ENCODE results near the gene ANXA11. TPM values are rescaled to one million over a fixed set of nuclear protein-coding genes. Genes with fewer than 3 reads are reported as not detected.

ANXA11 gene
- total RNA-seq, 1 donor: 54.4 TPM

GRCh38 chr10:80191589-80192270, 13.6 kb downstream of the ANXA11 start:
- DNase-seq (ENCODE audit: low read depth in 2 of 3, low spot score in 2 of 3): no peak

GRCh38 chr10:80188713-80189112, 16.6 kb downstream of the ANXA11 start:
- no peak for DNase-seq (ENCODE audit: low read depth in 2 of 3, low spot score in 2 of 3)

- peak; percentile 41 to 67 (median 59) for DNase-seq (ENCODE audit: low read depth in 2 of 3, low spot score in 2 of 3)
Observed at GRCh38 chr10:80187465-80188409, 17.6 kb downstream of the ANXA11 start.

DNA sequence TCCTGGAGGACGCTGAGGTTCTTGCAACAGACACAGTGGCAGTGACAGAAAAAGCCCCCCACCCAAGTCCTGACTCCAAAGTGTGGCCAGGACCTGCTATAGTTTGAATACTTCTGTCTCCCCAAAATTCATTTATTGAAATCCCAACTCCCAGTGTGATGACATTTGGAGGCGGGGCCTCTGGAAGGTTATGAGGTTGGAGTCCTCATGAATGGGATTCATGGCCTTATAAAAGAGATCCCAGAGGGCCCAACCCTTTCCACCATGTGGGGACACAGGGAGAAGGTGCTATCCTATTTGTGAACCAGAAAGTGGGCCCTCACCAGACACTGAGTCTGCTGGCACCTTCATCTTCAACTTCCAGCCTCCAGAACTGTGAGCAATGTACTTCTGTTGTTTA, 18.3 kb downstream of the ANXA11 start:
- no peak for DNase-seq (ENCODE audit: low read depth in 2 of 3, low spot score in 2 of 3)

GRCh38 chr10:80186364-80187012, 18.8 kb downstream of the ANXA11 start:
- no peak for DNase-seq (ENCODE audit: low read depth in 2 of 3, low spot score in 2 of 3)

GRCh38 chr10:80185578-80186299, 19.6 kb downstream of the ANXA11 start:
- DNase-seq (ENCODE audit: low read depth in 2 of 3, low spot score in 2 of 3): no peak

GRCh38 chr10:80184291-80184690, 21.0 kb downstream of the ANXA11 start:
- DNase-seq (ENCODE audit: low read depth in 2 of 3, low spot score in 2 of 3): no peak

- no peak for DNase-seq (ENCODE audit: low read depth in 2 of 3, low spot score in 2 of 3)
Observed at GRCh38 chr10:80183436-80183835, 21.9 kb downstream of the ANXA11 start.

GRCh38 chr10:80182986-80183385, 22.4 kb downstream of the ANXA11 start:
- no peak for DNase-seq (ENCODE audit: low read depth in 2 of 3, low spot score in 2 of 3)

DNA sequence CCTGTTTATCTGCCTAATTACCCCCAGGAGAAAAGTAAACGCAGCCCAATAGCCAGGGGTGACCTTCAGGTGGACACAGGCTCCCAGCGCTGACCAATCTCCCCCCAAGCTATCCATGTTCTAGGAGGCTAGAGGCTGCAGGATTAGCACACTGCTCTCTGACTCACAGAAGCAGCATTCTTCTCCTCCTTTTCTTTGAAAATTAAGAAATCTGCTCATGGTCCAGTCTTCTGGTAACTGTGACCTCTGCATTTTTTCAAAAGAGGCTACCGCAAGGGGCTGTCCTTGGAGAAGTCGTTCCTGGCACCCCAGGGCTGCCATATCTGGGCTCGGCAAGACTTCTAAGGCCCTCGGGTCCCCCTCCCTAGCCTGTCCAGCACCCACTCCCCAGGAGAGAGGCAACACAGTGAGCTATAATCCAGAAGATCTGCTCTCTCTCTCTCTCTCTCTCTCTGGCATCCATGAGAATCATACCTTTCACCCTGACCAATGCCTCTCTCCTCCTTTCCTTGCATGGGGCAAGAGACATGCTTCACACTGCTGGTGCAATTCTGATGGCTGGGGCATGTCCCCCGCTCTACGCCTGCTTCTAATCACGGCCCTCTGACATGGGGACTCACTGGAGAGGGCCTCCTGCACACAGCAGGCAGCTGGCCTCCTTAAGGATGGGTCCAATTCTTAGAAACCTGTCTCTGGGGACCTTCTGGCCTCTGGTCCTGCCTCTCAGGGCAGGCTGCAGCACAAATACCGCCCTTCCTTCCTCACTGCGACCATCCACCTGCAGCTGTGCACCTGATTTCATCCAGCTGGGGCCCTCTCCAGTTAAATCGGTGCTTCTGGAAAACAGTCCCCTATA, 27.3 kb downstream of the ANXA11 start:
- DNase-seq (ENCODE audit: low read depth in 2 of 3, low spot score in 2 of 3): no peak

- DNase-seq (ENCODE audit: low read depth in 2 of 3, low spot score in 2 of 3): no peak
Observed at GRCh38 chr10:80176526-80176925, 28.8 kb downstream of the ANXA11 start.

GRCh38 chr10:80174641-80175395, 30.5 kb downstream of the ANXA11 start:
- DNase-seq (ENCODE audit: low read depth in 2 of 3, low spot score in 2 of 3): no peak

DNA sequence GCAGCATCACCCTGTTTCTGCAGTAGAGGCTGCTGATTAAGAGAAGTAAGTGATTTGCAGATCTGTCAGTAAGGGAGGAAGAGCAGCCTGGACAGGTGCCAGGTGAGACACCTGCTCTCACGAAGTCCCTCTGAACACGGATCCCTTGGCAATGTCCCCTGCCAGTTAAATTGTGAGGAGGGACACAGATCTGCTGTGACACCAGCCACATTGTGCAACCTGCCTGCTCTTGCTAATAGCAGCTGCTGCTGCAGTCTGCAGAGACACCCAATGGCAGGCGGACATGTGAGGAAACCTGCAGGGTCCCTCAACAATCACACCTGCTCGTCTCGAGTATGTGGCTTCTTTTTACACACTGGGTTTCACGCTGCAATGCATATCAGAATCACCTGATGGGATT, 31.9 kb downstream of the ANXA11 start:
- DNase-seq (ENCODE audit: low read depth in 2 of 3, low spot score in 2 of 3): no peak

- DNase-seq (ENCODE audit: low read depth in 2 of 3, low spot score in 2 of 3): no peak
Observed at GRCh38 chr10:80172896-80173295, 32.4 kb downstream of the ANXA11 start.

- no peak for DNase-seq (ENCODE audit: low read depth in 2 of 3, low spot score in 2 of 3)
Observed at GRCh38 chr10:80171248-80171660, 34.1 kb downstream of the ANXA11 start.

GRCh38 chr10:80170641-80171040, 34.7 kb downstream of the ANXA11 start:
- no peak for DNase-seq (ENCODE audit: low read depth in 2 of 3, low spot score in 2 of 3)

DNA sequence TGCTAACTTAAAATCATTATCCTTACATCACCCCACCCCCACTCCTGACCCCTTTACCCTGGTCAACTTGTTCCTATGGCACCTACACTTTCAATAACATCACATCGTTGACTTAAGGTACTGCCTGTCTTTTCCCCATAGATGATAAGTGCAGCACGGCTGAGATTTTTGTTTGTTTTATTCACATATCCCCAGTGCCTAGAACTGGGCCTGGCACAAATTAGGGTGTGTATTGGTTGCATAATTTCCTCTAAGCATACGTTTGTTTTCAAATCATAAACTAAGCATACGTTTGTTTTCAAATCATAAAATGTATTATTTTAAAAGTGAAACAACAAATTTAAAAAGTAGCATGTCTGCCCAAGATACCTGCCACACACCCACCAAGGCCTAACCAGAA, 35.3 kb downstream of the ANXA11 start:
- no peak for DNase-seq (ENCODE audit: low read depth in 2 of 3, low spot score in 2 of 3)

GRCh38 chr10:80168679-80169380, 36.5 kb downstream of the ANXA11 start:
- DNase-seq (ENCODE audit: low read depth in 2 of 3, low spot score in 2 of 3): no peak

GRCh38 chr10:80168162-80168511, 37.2 kb downstream of the ANXA11 start:
- no peak for DNase-seq (ENCODE audit: low read depth in 2 of 3, low spot score in 2 of 3)
